ENCODE results near the gene RAMACL. TPM values are rescaled to one million over a fixed set of nuclear protein-coding genes. Genes with fewer than 3 reads are reported as not detected.

Gene RAMACL
- total RNA-seq, 1 experiment from 2014 or later = 0.13 TPM

- DNase-seq (ENCODE audit: low read depth, low spot score) (no peak), ATAC-seq (no peak)
- Histone ChIP-seq H3K9me3 (ENCODE audit: control insufficient read depth, insufficient read depth, low read depth, low read length) (no peaks in the 10 kb centered on the region), H3K4me1 (ENCODE audit: control insufficient read depth, insufficient read depth, low read length) (no peaks in the 10 kb centered on the region; the same call in 1 of the 2 replicates), H3K27me3 (ENCODE audit: control insufficient read depth, insufficient read depth, low read length) (peaks cover 18% of the 10 kb centered on the region), H3K27ac (ENCODE audit: low read length) (no peak overlapping the region), H3K36me3 (ENCODE audit: control insufficient read depth, insufficient read depth, low read length) (no peaks in the 10 kb centered on the region), H3K4me3 (ENCODE audit: low read depth in 2 of 2, low read length in 2 of 2) (no peak overlapping the region)
- intact Hi-C loops (cut with micrococcal nuclease; ENCODE audit: unreplicated experiment) (loop anchor here (10.0 kb wide), 1 partner anchor 1194 kb away; no protein-coding TSS in a partner anchor), in situ Hi-C loops (cut with HindIII; ENCODE audit: low pct_unique_long_range_greater_than_20kb, low sequenced_read_pairs) (no loop called here)
- ChIA-PET CTCF (no interaction called here), POLR2A (no interaction called here)
- no TSS peak for BruUV-seq (replicated peaks)
- TF ChIP-seq POLR2AphosphoS5 (IDR thresholded peaks at IDR 0.05; ENCODE audit: low read depth, low read length) (no peak), TCF7L2 (IDR thresholded peaks at IDR 0.05; ENCODE audit: low read depth, low read length) (no peak), CTCF (IDR thresholded peaks at IDR 0.05) (no peak), REST (IDR thresholded peaks at IDR 0.05; ENCODE audit: insufficient read depth in 1 of 2, low read depth in 2 of 2, low read length in 1 of 2) (no peak), SIN3A (IDR thresholded peaks at IDR 0.05; ENCODE audit: borderline replicate concordance, insufficient read depth, low read depth, low read length) (no peak)
Observed at GRCh38 chr6:166620478-166621113, 34.1 kb upstream of the RAMACL start.

- BruUV-seq (replicated peaks) = no TSS peak
- Histone ChIP-seq H3K4me1 (ENCODE audit: control insufficient read depth, insufficient read depth, low read length) (no peaks in the 10 kb centered on the region), H3K4me3 (ENCODE audit: low read depth in 2 of 2, low read length in 2 of 2) (no peak overlapping the region), H3K27ac (ENCODE audit: low read length) (no peak overlapping the region), H3K9me3 (ENCODE audit: control insufficient read depth, insufficient read depth, low read depth, low read length) (no peaks in the 10 kb centered on the region), H3K27me3 (ENCODE audit: control insufficient read depth, insufficient read depth, low read length) (peaks cover 14% of the 10 kb centered on the region; the same call in 1 of the 2 replicates), H3K36me3 (ENCODE audit: control insufficient read depth, insufficient read depth, low read length) (no peaks in the 10 kb centered on the region)
- ATAC-seq = no peak
- intact Hi-C loops (cut with micrococcal nuclease; ENCODE audit: unreplicated experiment) (loop anchor here (10.0 kb wide), 1 partner anchor 1195 kb away; no protein-coding TSS in a partner anchor), in situ Hi-C loops (cut with HindIII; ENCODE audit: low pct_unique_long_range_greater_than_20kb, low sequenced_read_pairs) (no loop called here)
- POLR2A ChIA-PET = no interaction called here
- CTCF ChIA-PET = no interaction called here
- TF ChIP-seq SIN3A (IDR thresholded peaks at IDR 0.05; ENCODE audit: borderline replicate concordance, insufficient read depth, low read depth, low read length) (no peak), REST (IDR thresholded peaks at IDR 0.05; ENCODE audit: insufficient read depth in 1 of 2, low read depth in 2 of 2, low read length in 1 of 2) (no peak), POLR2AphosphoS5 (IDR thresholded peaks at IDR 0.05; ENCODE audit: low read depth, low read length) (no peak), CTCF (IDR thresholded peaks at IDR 0.05) (no peak), TCF7L2 (IDR thresholded peaks at IDR 0.05; ENCODE audit: low read depth, low read length) (no peak)
- no peak for DNase-seq (ENCODE audit: low read depth, low spot score)
Observed at GRCh38 chr6:166619912-166620311, 33.4 kb upstream of the RAMACL start.
